Spleen (tissue), 7 donors: ENCODE data around the gene FAM72B.
"Not testable (repeated sequence)": the region's sequence is repeated elsewhere in the genome, so short reads cannot be mapped to it uniquely, and the experiment has no call there.

Source experiments
- POLR2A ChIP-seq, 3 donors: fragments of 450-650 bp; IDR thresholded peaks; one replicate each; pipeline ENCODE4 v1.5.1; 2017; ENCODE audit warnings: antibody characterized with exemption in 3 of 3, mild to moderate bottlenecking in 1 of 3
- POLR2AphosphoS5 ChIP-seq, 3 donors: sonication (generic); formaldehyde crosslinking; IDR thresholded peaks; one replicate each; pipeline ENCODE4 v1.5.1; 2017; ENCODE audit warnings: antibody characterized with exemption in 3 of 3
- TF ChIP-seq, protein P1 (sequence below), 11 experiments: fragments of 200-600 bp in 7 of 11; fragments of 450-650 bp in 4 of 11; sonication (generic) in 4 of 11; IDR thresholded peaks in 8 of 11; conservative IDR thresholded peaks in 3 of 11; 1 replicate in 7 of 11; 2 replicates in 4 of 11; pipeline versions ENCODE4 v1.4.0 to v1.8.0; 2016 to 2021; ENCODE audit warnings: antibody characterized with exemption in 11 of 11, inconsistent platforms in 4 of 11, mild to moderate bottlenecking in 1 of 11
- donor health status: DM: no; HTN: no; CAD: no; lungs with moderate emphysema.
- donor health status: DM: no; HTN: no; CAD: no.
- donor health status: DM: no; HTN: no; CAD: no.

DNA sequence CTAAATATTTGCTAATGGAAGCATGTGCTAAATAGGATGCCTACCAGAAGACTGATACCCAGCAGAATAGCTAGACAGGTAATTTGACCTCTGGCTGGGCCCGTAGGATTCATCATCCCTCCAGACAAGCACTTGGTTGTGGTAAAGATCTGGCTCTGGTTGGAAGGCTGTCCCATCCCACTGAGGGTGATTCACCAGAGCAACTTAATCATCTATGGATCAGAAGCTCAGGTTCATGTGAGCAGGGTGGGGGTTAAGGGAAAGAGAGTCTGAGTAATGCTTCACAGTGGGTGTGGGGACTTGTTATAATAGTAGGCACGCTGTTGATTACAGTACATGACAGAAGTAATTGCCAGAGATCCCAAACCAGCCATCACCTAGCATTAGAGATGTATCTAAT, 26.5 kb downstream of the FAM72B start:
- TF ChIP-seq, protein P1, sequence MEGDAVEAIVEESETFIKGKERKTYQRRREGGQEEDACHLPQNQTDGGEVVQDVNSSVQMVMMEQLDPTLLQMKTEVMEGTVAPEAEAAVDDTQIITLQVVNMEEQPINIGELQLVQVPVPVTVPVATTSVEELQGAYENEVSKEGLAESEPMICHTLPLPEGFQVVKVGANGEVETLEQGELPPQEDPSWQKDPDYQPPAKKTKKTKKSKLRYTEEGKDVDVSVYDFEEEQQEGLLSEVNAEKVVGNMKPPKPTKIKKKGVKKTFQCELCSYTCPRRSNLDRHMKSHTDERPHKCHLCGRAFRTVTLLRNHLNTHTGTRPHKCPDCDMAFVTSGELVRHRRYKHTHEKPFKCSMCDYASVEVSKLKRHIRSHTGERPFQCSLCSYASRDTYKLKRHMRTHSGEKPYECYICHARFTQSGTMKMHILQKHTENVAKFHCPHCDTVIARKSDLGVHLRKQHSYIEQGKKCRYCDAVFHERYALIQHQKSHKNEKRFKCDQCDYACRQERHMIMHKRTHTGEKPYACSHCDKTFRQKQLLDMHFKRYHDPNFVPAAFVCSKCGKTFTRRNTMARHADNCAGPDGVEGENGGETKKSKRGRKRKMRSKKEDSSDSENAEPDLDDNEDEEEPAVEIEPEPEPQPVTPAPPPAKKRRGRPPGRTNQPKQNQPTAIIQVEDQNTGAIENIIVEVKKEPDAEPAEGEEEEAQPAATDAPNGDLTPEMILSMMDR (IDR thresholded peaks at IDR 0.05 in 8 of 11, conservative IDR thresholded peaks at IDR 0.05 in 3 of 11): not testable (repeated sequence)
- TF ChIP-seq POLR2A, POLR2AphosphoS5 (IDR thresholded peaks at IDR 0.05): not testable (repeated sequence)
